HFF-Myc (cell line): ENCODE results near the gene MS4A4A.

Experiments used
- DNase-seq: peaks from one replicate; pipeline ENCODE4 v3.0.0-alpha.2; 2011; ENCODE audit warnings: low read depth; ENCODE audit errors: extremely low read depth
- H3K4me3 ChIP-seq: replicated peaks from 2 replicates; pipeline ENCODE4 v1.5.1; 2011; ENCODE audit warnings: low read depth, mild to moderate bottlenecking, control low read depth, low read length
- TF ChIP-seq, protein P1 (sequence below): IDR thresholded peaks from 2 replicates; pipeline ENCODE4 v1.5.1; 2012; ENCODE audit warnings: mild to moderate bottlenecking, low read depth, low read length, control low read depth; ENCODE audit errors: missing control alignments

MS4A4A gene

DNA sequence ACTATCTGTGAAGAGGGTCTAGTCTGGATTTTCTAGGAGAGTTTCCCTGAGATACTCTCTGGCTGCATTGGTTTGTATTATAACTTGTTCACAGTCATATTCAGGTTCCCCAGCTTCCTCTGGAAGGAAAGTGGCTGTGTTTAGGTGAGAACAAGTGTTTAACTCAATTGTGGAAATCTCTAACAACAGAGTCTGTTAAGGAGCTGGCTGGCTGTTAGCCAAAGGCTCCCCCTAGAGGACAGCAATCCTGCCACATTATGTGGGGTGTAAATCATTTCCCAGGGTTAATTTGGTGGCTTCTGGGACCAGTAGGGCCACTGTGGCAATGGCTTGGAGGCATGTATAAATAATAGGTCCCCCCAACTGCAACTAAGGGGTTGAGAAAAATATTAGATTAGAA, 65.0 kb downstream of the MS4A4A start:
- H3K4me3 ChIP-seq = no peak overlapping the region
- no peak for DNase-seq
- TF ChIP-seq, protein P1, sequence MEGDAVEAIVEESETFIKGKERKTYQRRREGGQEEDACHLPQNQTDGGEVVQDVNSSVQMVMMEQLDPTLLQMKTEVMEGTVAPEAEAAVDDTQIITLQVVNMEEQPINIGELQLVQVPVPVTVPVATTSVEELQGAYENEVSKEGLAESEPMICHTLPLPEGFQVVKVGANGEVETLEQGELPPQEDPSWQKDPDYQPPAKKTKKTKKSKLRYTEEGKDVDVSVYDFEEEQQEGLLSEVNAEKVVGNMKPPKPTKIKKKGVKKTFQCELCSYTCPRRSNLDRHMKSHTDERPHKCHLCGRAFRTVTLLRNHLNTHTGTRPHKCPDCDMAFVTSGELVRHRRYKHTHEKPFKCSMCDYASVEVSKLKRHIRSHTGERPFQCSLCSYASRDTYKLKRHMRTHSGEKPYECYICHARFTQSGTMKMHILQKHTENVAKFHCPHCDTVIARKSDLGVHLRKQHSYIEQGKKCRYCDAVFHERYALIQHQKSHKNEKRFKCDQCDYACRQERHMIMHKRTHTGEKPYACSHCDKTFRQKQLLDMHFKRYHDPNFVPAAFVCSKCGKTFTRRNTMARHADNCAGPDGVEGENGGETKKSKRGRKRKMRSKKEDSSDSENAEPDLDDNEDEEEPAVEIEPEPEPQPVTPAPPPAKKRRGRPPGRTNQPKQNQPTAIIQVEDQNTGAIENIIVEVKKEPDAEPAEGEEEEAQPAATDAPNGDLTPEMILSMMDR = peak; percentile 6

DNA sequence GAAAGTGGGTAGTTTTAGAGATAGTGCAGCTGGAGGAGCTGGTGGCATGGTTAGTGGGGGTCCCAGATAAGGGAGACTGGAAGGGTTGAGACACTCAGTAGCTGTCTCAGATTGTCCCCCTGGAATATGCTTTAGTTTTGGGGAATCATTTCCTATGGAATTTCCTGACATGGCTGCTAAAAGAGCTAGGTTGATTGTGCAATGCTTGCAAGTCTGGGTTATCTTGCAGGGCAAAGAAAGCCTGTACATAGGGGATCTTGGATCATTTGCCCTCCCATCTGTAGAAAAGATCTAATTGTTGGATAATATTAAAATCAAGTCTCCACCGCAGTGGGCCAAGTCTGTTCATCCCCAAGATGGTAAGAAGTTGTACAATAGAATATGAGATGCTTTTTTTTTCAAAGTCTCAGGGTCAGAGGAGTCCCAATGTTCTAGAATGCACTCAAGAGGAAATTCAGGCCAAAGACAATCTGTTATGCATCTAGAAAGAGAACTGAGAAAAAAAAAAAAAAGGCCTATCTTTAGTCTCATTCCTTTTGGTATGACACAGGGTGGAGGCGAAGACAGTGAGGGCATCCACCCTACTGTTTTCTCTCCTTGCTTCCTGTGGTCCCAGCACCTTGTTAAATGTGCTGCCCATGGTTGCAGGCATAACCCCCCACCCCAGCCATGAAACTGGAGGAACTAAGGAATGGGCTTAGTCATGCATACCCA, 66.8 kb downstream of the MS4A4A start:
- no peak for DNase-seq
- TF ChIP-seq, protein P1 = no peak
- no peak overlapping the region for H3K4me3 ChIP-seq

DNA sequence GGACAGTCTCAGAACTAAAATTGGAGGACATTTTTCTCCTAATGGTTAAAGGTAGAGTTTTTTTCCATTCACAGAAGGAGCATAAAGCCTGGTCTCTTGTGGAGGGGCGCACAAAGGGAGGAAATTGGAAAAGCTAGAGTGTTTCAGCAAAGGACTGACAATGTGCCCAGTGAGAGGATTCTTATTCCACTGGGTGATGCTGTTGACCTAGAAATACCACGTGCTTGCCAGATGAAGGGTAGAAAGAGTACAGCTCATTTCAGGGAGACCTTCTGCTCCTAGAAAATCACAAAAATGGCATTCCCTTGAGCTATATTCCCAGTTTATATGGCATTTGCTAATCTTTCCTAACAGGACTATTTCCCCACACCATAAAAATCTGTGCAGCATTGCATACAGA, 67.7 kb downstream of the MS4A4A start:
- no peak overlapping the region for H3K4me3 ChIP-seq
- no peak for DNase-seq
- TF ChIP-seq, protein P1 = no peak

DNA sequence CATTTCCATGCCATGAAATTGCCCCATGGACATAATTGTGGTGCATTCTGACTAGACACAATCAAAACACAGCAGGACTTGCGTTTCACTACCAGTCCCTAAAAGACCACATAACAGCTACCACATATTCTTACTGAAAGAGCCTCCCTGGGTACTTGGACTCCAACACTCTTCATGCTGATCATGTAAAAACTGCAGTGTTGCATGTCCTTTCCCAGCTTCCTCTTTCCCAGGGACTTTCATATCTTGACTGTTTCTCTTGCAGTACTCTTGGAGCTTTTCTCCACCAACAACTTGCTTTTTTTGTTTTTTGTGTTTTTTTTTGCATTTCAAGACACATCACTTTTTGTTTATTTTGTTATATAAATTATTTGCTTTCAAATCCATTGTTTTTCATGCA, 69.5 kb downstream of the MS4A4A start:
- TF ChIP-seq, protein P1 = no peak
- no peak for DNase-seq
- no peak overlapping the region for H3K4me3 ChIP-seq

DNA sequence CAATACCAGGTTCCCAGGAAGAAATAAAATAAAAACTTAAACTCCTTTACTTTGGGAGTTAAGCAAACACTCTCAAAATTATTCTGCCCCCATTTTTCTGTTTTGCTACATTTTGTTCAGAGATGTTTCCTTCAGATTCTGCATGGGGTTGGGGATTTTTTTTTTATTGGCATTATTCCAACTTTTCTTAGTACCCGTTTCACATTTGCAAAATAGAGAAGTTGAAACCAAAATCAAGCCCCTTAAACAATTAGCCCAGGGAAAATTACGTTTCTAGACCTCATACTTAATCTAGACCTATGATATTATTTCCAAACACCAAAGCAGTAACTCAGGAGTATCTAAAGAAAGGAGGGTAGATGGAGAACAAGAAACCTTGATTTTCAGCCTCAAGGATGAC, 77.3 kb downstream of the MS4A4A start:
- DNase-seq = no peak
- TF ChIP-seq, protein P1 = no peak
- no peak overlapping the region for H3K4me3 ChIP-seq
